AG04449 (cell line): ENCODE data around the gene CPLX1.

ENCODE experiments used
- CTCF ChIA-PET: fragments of 350-600 bp; formaldehyde crosslinking; extraction: SDS; loops from one replicate; lab custom pipeline; 2021; ENCODE audit warnings: antibody characterized with exemption; lab: Yijun Ruan, JAX
- POLR2A ChIA-PET: fragments of 400-600, 350-600 bp; formaldehyde crosslinking; extraction: SDS; loops from one replicate; lab custom pipeline; 2020; ENCODE audit warnings: antibody characterized with exemption, inconsistent platforms; lab: Yijun Ruan, JAX
- DNase-seq: peaks from one replicate; pipeline ENCODE4 v3.0.0-alpha.2; 2010; ENCODE audit warnings: low read depth, low spot score
- H3K4me3 ChIP-seq: 2 replicates; pipeline ENCODE4 v1.5.1; 2011; ENCODE audit warnings: low read depth, mild to moderate bottlenecking, control low read depth, low read length
- CTCF ChIP-seq: IDR thresholded peaks from one replicate; pipeline ENCODE4 v1.5.1; 2011; ENCODE audit warnings: mild to moderate bottlenecking, moderate library complexity, low read length, control low read depth, inconsistent platforms; ENCODE audit not compliant: insufficient read depth; ENCODE audit errors: missing control alignments

The CPLX1 gene

GRCh38 chr4:801436-802124 is 24.3 kb downstream of the CPLX1 start:
- DNase-seq, result no peak
- POLR2A ChIA-PET, result no interaction called here
- CTCF ChIA-PET, result no interaction called here
- no peak for TF ChIP-seq CTCF
- no peak overlapping the region for H3K4me3 ChIP-seq

- CTCF ChIA-PET, result no interaction called here
- H3K4me3 ChIP-seq, result no peak overlapping the region
- TF ChIP-seq CTCF, result no peak
- no peak for DNase-seq
- POLR2A ChIA-PET, result interaction anchor here (0.5 kb wide), 1 partner anchor 18 kb away, joined by 3 read pairs; no protein-coding TSS in a partner anchor
Measured at GRCh38 chr4:797066-797465, 28.9 kb downstream of the CPLX1 start.

GRCh38 chr4:796206-796605 is 29.7 kb downstream of the CPLX1 start:
- no peak for DNase-seq
- ChIA-PET POLR2A (no interaction called here), CTCF (no interaction called here)
- no peak for TF ChIP-seq CTCF
- no peak overlapping the region for H3K4me3 ChIP-seq

- no peak for DNase-seq
- H3K4me3 ChIP-seq, result no peak overlapping the region
- ChIA-PET POLR2A (no interaction called here), CTCF (interaction anchor here (1.2 kb wide), 1 partner anchor 41 kb away, joined by 3 read pairs; no protein-coding TSS in a partner anchor)
- TF ChIP-seq CTCF, result no peak
Measured at GRCh38 chr4:795726-796119, 30.2 kb downstream of the CPLX1 start.

- POLR2A ChIA-PET, result interaction anchor here (0.8 kb wide), 1 partner anchor 192 kb away, joined by 3 read pairs; the partner anchor contains the start of gene IDUA
- CTCF ChIA-PET, result interaction anchor here (1.2 to 1.5 kb wide), 2 partner anchors 13 to 42 kb away, joined by 3 read pairs; no protein-coding TSS in a partner anchor
- no peak for TF ChIP-seq CTCF
- H3K4me3 ChIP-seq, result no peak overlapping the region
- DNase-seq, result no peak
Measured at GRCh38 chr4:794900-795725, 30.8 kb downstream of the CPLX1 start.
